SK-N-SH treated with all-trans-retinoic acid at 6 μM for 48 hours (cell line): ENCODE measurements around the gene TMA7.

Experiments used
- ARNTL ChIP-seq: fragments of 450-650 bp; formaldehyde crosslinking; IDR thresholded peaks from 2 replicates; pipeline ENCODE4 v1.5.0; 2020; ENCODE audit warnings: low read depth, mild to moderate bottlenecking, moderate library complexity, borderline replicate concordance
- CSRNP3 ChIP-seq: fragments of 250-450 bp; sonication (Bioruptor Pico); IDR thresholded peaks from 2 replicates; pipeline ENCODE4 v1.5.1; 2021; ENCODE audit warnings: mild to moderate bottlenecking, moderate library complexity
- PATZ1 ChIP-seq: fragments of 250-450 bp; sonication (Bioruptor Pico); IDR thresholded peaks from 2 replicates; pipeline ENCODE4 v1.8.0; 2020; ENCODE audit warnings: mild to moderate bottlenecking, moderate library complexity, borderline replicate concordance
- RARB ChIP-seq: fragments of 250-450 bp; sonication (Bioruptor Pico); IDR thresholded peaks from 2 replicates; pipeline ENCODE4 v1.8.0; 2021; ENCODE audit warnings: mild to moderate bottlenecking, moderate library complexity
- ZFP3 ChIP-seq: fragments of 250-450 bp; sonication (Bioruptor Pico); IDR thresholded peaks from 2 replicates; pipeline ENCODE4 v1.5.0; 2020; ENCODE audit warnings: mild to moderate bottlenecking, moderate library complexity
- ZNF8 ChIP-seq: fragments of 450-650 bp; formaldehyde crosslinking; IDR thresholded peaks from 2 replicates; pipeline ENCODE4 v1.5.0; 2020; ENCODE audit warnings: mild to moderate bottlenecking, moderate library complexity

- no peak for TF ChIP-seq PATZ1 (CRISPR knock-in tag)
- no peak for TF ChIP-seq ZFP3 (CRISPR knock-in tag)
- TF ChIP-seq RARB (CRISPR knock-in tag) = no peak
- no peak for TF ChIP-seq ZNF8 (CRISPR knock-in tag)
- TF ChIP-seq CSRNP3 (CRISPR knock-in tag) = no peak
- no peak for TF ChIP-seq ARNTL
These were observed 23.5 kb upstream of the TMA7 start for GRCh38 chr3:48416546-48416945.
